HG03378 (cell line): ENCODE measurements around the gene OR10G7.
"Not testable (repeated sequence)": the region's sequence is repeated elsewhere in the genome, so short reads cannot be mapped to it uniquely, and the experiment has no call there.

Source experiments
- ATAC-seq: cut with Tn5 transposase; IDR thresholded peaks from one replicate; pipeline ENCODE4 v1.9.1; 2021; ENCODE audit warnings: mild to moderate bottlenecking, moderate library complexity; ENCODE audit not compliant: unreplicated experiment

OR10G7 gene

GRCh38 chr11:124043420-124043819, 2.3 kb upstream of the OR10G7 start:
- no peak for ATAC-seq

GRCh38 chr11:124039557-124039956, 1.6 kb downstream of the OR10G7 start:
- ATAC-seq, result no peak

GRCh38 chr11:124036666-124037065, 4.5 kb downstream of the OR10G7 start:
- no peak for ATAC-seq

GRCh38 chr11:124026498-124026897, 14.6 kb downstream of the OR10G7 start, which contains the start of gene OR10G8:
Gene OR10G8, plus strand, starts transcription at chr11:124026798. Its CDS starts 2,825 bp downstream, at chr11:124029623.
- ATAC-seq, result no peak

GRCh38 chr11:124015837-124016236, 25.3 kb downstream of the OR10G7 start:
- not testable (repeated sequence) for ATAC-seq

- ATAC-seq, result no peak
Observed at GRCh38 chr11:124012697-124013096, 28.4 kb downstream of the OR10G7 start, which contains the start of gene OR10G4. Gene OR10G4, plus strand, starts transcription at chr11:124012997. Its CDS starts 2,578 bp downstream, at chr11:124015575.

GRCh38 chr11:123995119-123995518, 46.0 kb downstream of the OR10G7 start, which contains the start of gene OR10G6:
Gene OR10G6, minus strand, starts transcription at chr11:123995161. Its CDS starts 0 bp downstream, at chr11:123995161.
- ATAC-seq, result no peak
